CD8-positive, alpha-beta memory T cell (primary cell): ENCODE data around the gene SEMA3C. TPM values are rescaled to one million over a fixed set of nuclear protein-coding genes. Genes with fewer than 3 reads are reported as not detected.

Source experiments
- CTCF ChIA-PET: fragments of 350-600 bp; sonication (Branson Sonifier 250); formaldehyde crosslinking; loops from one replicate; lab custom pipeline; 2021; ENCODE audit warnings: antibody characterized with exemption; lab: Charles Lee
- POLR2A ChIA-PET: fragments of 350-600 bp; sonication (Branson Sonifier 250); formaldehyde crosslinking; loops from one replicate; lab custom pipeline; 2021; ENCODE audit warnings: antibody characterized with exemption; lab: Charles Lee
- DNase-seq, 5 donors: peaks; one replicate each; pipeline versions ENCODE4 v3.0.0 to v3.0.0-alpha.2; 2020 to 2022; ENCODE audit warnings: mixed read lengths in 1 of 5
- H3K27ac ChIP-seq: one replicate; pipeline ENCODE4 v1.7.0; 2013; ENCODE audit warnings: low read depth, mild to moderate bottlenecking, low read length, moderate library complexity
- H3K27me3 ChIP-seq: 2 replicates; pipeline ENCODE4 v1.7.0; 2013; ENCODE audit warnings: low read length, mild to moderate bottlenecking; ENCODE audit not compliant: insufficient read depth, poor library complexity, severe bottlenecking
- H3K36me3 ChIP-seq: 2 replicates; pipeline ENCODE4 v1.7.0; 2013; ENCODE audit warnings: mild to moderate bottlenecking, low read length, moderate library complexity; ENCODE audit not compliant: insufficient read depth
- H3K4me1 ChIP-seq: 2 replicates; pipeline ENCODE4 v1.7.0; 2013; ENCODE audit warnings: mild to moderate bottlenecking, low read length, moderate library complexity; ENCODE audit not compliant: insufficient read depth
- H3K4me3 ChIP-seq: 2 replicates; pipeline ENCODE4 v1.7.0; 2013; ENCODE audit warnings: mild to moderate bottlenecking, low read length
- H3K9me3 ChIP-seq: 2 replicates; pipeline ENCODE4 v1.7.0; 2013; ENCODE audit warnings: mild to moderate bottlenecking, low read length
- H3K27ac Mint-ChIP-seq, 8 donors: one replicate each; pipeline ENCODE4 v1.8.0; 2020 to 2021; ENCODE audit warnings: mixed read lengths in 8 of 8, mild to moderate bottlenecking in 6 of 8, inconsistent platforms in 3 of 8, moderate library complexity in 3 of 8
- H3K27me3 Mint-ChIP-seq, 2 donors: one replicate each; pipeline ENCODE4 v1.8.0; 2020 to 2021; ENCODE audit warnings: mixed read lengths in 2 of 2, mild to moderate bottlenecking in 1 of 2, moderate library complexity in 1 of 2
- H3K36me3 Mint-ChIP-seq, 3 donors: one replicate each; pipeline ENCODE4 v1.8.0; 2020 to 2021; ENCODE audit warnings: mixed read lengths in 3 of 3, inconsistent platforms in 1 of 3, mild to moderate bottlenecking in 1 of 3
- H3K4me1 Mint-ChIP-seq, 3 donors: one replicate each; pipeline ENCODE4 v1.8.0; 2020 to 2021; ENCODE audit warnings: mixed read lengths in 3 of 3, inconsistent platforms in 1 of 3, mild to moderate bottlenecking in 1 of 3
- H3K4me3 Mint-ChIP-seq, 7 donors: one replicate each; pipeline ENCODE4 v1.8.0; 2020 to 2021; ENCODE audit warnings: mixed read lengths in 7 of 7, mild to moderate bottlenecking in 6 of 7, moderate library complexity in 4 of 7, inconsistent platforms in 2 of 7
- H3K9me3 Mint-ChIP-seq, 5 donors: one replicate each; pipeline ENCODE4 v1.8.0; 2020 to 2022; ENCODE audit warnings: mixed read lengths in 5 of 5, mild to moderate bottlenecking in 3 of 5, moderate library complexity in 2 of 5, inconsistent platforms in 1 of 5
- polyA plus RNA-seq: library from polyadenylated mRNA; unstranded; fragments of 300-500 nt; fragmentation: Illumina TruSeq; gene quantifications from one replicate; pipeline ENCODE4 v1.2.3, GENCODE V29; 2021
- total RNA-seq, 2 experiments: library from RNA; stranded (reverse); gene quantifications; one replicate each; pipeline ENCODE4 v1.2.3, GENCODE V29; 2021

Gene SEMA3C
- total RNA-seq (not detected), polyA plus RNA-seq (not detected)

GRCh38 chr7:80918909-80919721 lies at the start of gene SEMA3C:
TSS of gene SEMA3C (minus strand) at chr7:80919051. CDS start at chr7:80916781, 2,270 bp downstream.
- Mint-ChIP-seq H3K4me3 (no peak within 1 kb of the TSS), H3K27ac (no peak within 1 kb of the TSS)
- H3K4me3 ChIP-seq = no peak within 1 kb of the TSS

GRCh38 chr7:80968606-80969005 lies 49.8 kb upstream of the SEMA3C start:
- H3K9me3 ChIP-seq = no peaks in the 10 kb centered on the region
- H3K27ac Mint-ChIP-seq = no peak overlapping the region
- H3K27me3 Mint-ChIP-seq = no peaks in the 10 kb centered on the region
- no peak overlapping the region for H3K27ac ChIP-seq
- H3K4me1 ChIP-seq = no peaks in the 10 kb centered on the region
- peaks cover 4 to 27% (median 9%) of the 10 kb centered on the region in 5 donors for H3K9me3 Mint-ChIP-seq
- no peaks in the 10 kb centered on the region for H3K36me3 Mint-ChIP-seq
- DNase-seq = no peak
- no peak overlapping the region for H3K4me3 ChIP-seq
- CTCF ChIA-PET = no interaction called here
- POLR2A ChIA-PET = no interaction called here
- no peaks in the 10 kb centered on the region for H3K4me1 Mint-ChIP-seq
- H3K4me3 Mint-ChIP-seq = no peak overlapping the region
- H3K36me3 ChIP-seq = no peaks in the 10 kb centered on the region
- H3K27me3 ChIP-seq = no peaks in the 10 kb centered on the region

More at GRCh38 chr7:80918909-80919721, at the start of gene SEMA3C:
- CTCF ChIA-PET = no interaction called here
- H3K36me3 Mint-ChIP-seq = no peaks in the 10 kb centered on the region
- no peak within 1 kb of the TSS for H3K27ac ChIP-seq
- POLR2A ChIA-PET = no interaction called here
- no peak for DNase-seq
- no peaks in the 10 kb centered on the region for H3K4me1 ChIP-seq
- H3K9me3 ChIP-seq = no peaks in the 10 kb centered on the region
- no peaks in the 10 kb centered on the region for H3K36me3 ChIP-seq
- no peaks in the 10 kb centered on the region for H3K27me3 ChIP-seq
- H3K9me3 Mint-ChIP-seq = peaks cover 5 to 26% (median 13%) of the 10 kb centered on the region in 5 donors
- no peaks in the 10 kb centered on the region for H3K4me1 Mint-ChIP-seq
- peaks cover 3 to 24% of the 10 kb centered on the region in 2 donors for H3K27me3 Mint-ChIP-seq

DNA sequence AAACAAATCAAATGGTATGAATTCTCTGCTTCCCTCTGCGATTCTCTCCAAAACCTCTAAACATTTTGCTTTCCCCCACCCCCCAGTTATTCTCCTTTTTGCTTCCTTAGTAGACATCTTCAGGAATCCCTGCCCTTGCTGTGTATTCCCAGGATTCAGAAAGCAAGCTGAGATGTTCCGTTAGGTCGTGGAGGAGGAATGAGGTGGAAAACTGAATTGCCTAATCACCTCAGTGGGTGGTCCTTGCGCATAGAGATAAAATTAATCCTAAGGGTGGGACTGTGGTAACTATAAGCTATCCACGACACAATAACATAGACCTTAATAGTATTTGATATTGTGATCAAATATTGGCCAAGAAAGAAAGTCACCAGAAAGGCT lies 49.1 kb upstream of the SEMA3C start:
- Histone ChIP-seq H3K27me3 (no peaks in the 10 kb centered on the region), H3K36me3 (no peaks in the 10 kb centered on the region), H3K4me3 (no peak overlapping the region), H3K4me1 (no peaks in the 10 kb centered on the region), H3K27ac (no peak overlapping the region), H3K9me3 (no peaks in the 10 kb centered on the region)
- H3K9me3 Mint-ChIP-seq = peaks cover 4 to 27% (median 9%) of the 10 kb centered on the region in 5 donors
- no peak overlapping the region for H3K4me3 Mint-ChIP-seq
- ChIA-PET POLR2A (no interaction called here), CTCF (no interaction called here)
- DNase-seq = no peak
- no peaks in the 10 kb centered on the region for H3K27me3 Mint-ChIP-seq
- H3K4me1 Mint-ChIP-seq = no peaks in the 10 kb centered on the region
- H3K36me3 Mint-ChIP-seq = no peaks in the 10 kb centered on the region
- no peak overlapping the region for H3K27ac Mint-ChIP-seq

- Mint-ChIP-seq H3K9me3 (peaks cover 4 to 27% (median 9%) of the 10 kb centered on the region in 5 donors), H3K4me1 (no peaks in the 10 kb centered on the region), H3K27ac (no peak overlapping the region), H3K36me3 (no peaks in the 10 kb centered on the region), H3K27me3 (no peaks in the 10 kb centered on the region), H3K4me3 (no peak overlapping the region)
- no peaks in the 10 kb centered on the region for H3K4me1 ChIP-seq
- H3K27me3 ChIP-seq = no peaks in the 10 kb centered on the region
- no peak for DNase-seq
- CTCF ChIA-PET = no interaction called here
- H3K27ac ChIP-seq = no peak overlapping the region
- POLR2A ChIA-PET = no interaction called here
- H3K36me3 ChIP-seq = no peaks in the 10 kb centered on the region
- H3K9me3 ChIP-seq = no peaks in the 10 kb centered on the region
- H3K4me3 ChIP-seq = no peak overlapping the region
Measured at GRCh38 chr7:80967071-80967916, 48.4 kb upstream of the SEMA3C start.

- POLR2A ChIA-PET = no interaction called here
- no peaks in the 10 kb centered on the region for H3K36me3 ChIP-seq
Measured at GRCh38 chr7:80960244-80960795, 41.5 kb upstream of the SEMA3C start.

DNA sequence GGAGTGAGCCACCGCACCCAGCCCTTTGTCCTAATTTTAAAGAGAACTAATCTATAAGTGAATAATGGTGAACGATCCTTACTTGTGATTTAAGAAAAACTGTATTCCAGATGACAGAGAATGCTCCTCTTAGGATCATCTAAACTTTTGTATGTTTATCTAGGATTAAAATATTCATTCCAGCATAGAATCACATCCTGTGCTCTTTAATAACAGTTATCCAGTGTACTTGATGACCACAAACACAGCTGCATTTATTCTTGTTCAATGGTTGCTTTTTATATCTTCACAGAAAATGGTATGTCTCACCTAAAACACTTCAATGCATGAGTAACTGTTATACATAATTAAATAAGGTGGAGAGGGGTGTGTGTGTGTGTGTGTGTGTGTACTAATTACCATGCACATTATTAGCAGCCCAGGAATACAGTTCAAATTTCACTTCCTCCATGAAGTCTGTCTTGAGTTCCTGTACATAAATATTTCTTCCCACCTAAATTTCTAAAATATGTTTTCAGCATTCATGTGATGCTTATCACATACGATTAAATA lies 38.5 kb upstream of the SEMA3C start:
- no peak for DNase-seq
- H3K4me3 Mint-ChIP-seq = no peak overlapping the region
- no peaks in the 10 kb centered on the region for H3K9me3 ChIP-seq
- no peak overlapping the region for H3K27ac ChIP-seq
- H3K9me3 Mint-ChIP-seq = peaks cover 2 to 23% (median 10%) of the 10 kb centered on the region in 5 donors
- no peaks in the 10 kb centered on the region for H3K36me3 Mint-ChIP-seq
- no peaks in the 10 kb centered on the region for H3K27me3 Mint-ChIP-seq
- H3K27ac Mint-ChIP-seq = no peak overlapping the region
- no peaks in the 10 kb centered on the region for H3K4me1 Mint-ChIP-seq
- no peak overlapping the region for H3K4me3 ChIP-seq
- POLR2A ChIA-PET = no interaction called here
- CTCF ChIA-PET = no interaction called here
- no peaks in the 10 kb centered on the region for H3K36me3 ChIP-seq
- H3K4me1 ChIP-seq = no peaks in the 10 kb centered on the region
- H3K27me3 ChIP-seq = no peaks in the 10 kb centered on the region

More at GRCh38 chr7:80960244-80960795, 41.5 kb upstream of the SEMA3C start:
- Histone ChIP-seq H3K4me3 (no peak overlapping the region), H3K4me1 (no peaks in the 10 kb centered on the region), H3K27me3 (no peaks in the 10 kb centered on the region), H3K9me3 (no peaks in the 10 kb centered on the region), H3K27ac (no peak overlapping the region)
- H3K36me3 Mint-ChIP-seq = no peaks in the 10 kb centered on the region
- H3K4me1 Mint-ChIP-seq = no peaks in the 10 kb centered on the region
- H3K4me3 Mint-ChIP-seq = no peak overlapping the region
- no peak overlapping the region for H3K27ac Mint-ChIP-seq
- H3K27me3 Mint-ChIP-seq = no peaks in the 10 kb centered on the region
- peaks cover 3 to 15% (median 10%) of the 10 kb centered on the region in 5 donors for H3K9me3 Mint-ChIP-seq
- CTCF ChIA-PET = no interaction called here
- DNase-seq = no peak

GRCh38 chr7:80954191-80954590 lies 35.3 kb upstream of the SEMA3C start:
- Mint-ChIP-seq H3K36me3 (no peaks in the 10 kb centered on the region), H3K27me3 (no peaks in the 10 kb centered on the region), H3K27ac (no peak overlapping the region), H3K4me3 (no peak overlapping the region), H3K9me3 (peaks cover 2 to 14% (median 3%) of the 10 kb centered on the region in 5 donors), H3K4me1 (no peaks in the 10 kb centered on the region)
- ChIA-PET CTCF (no interaction called here), POLR2A (no interaction called here)
- Histone ChIP-seq H3K4me1 (no peaks in the 10 kb centered on the region), H3K9me3 (no peaks in the 10 kb centered on the region), H3K4me3 (no peak overlapping the region), H3K27ac (no peak overlapping the region), H3K27me3 (no peaks in the 10 kb centered on the region), H3K36me3 (no peaks in the 10 kb centered on the region)
- DNase-seq = no peak
